HG03342 (cell line): ENCODE data around the gene IFT25.
A peak's percentile ranks its signal among the peaks of the same experiment; 100 is the strongest.
"Not testable (repeated sequence)": the region's sequence is repeated elsewhere in the genome, so short reads cannot be mapped to it uniquely, and the experiment has no call there.

Source experiments
- ATAC-seq: cut with Tn5 transposase; IDR thresholded peaks from one replicate; pipeline ENCODE4 v1.9.1; 2021; ENCODE audit warnings: mild to moderate bottlenecking, moderate library complexity; ENCODE audit not compliant: unreplicated experiment

IFT25 gene

DNA sequence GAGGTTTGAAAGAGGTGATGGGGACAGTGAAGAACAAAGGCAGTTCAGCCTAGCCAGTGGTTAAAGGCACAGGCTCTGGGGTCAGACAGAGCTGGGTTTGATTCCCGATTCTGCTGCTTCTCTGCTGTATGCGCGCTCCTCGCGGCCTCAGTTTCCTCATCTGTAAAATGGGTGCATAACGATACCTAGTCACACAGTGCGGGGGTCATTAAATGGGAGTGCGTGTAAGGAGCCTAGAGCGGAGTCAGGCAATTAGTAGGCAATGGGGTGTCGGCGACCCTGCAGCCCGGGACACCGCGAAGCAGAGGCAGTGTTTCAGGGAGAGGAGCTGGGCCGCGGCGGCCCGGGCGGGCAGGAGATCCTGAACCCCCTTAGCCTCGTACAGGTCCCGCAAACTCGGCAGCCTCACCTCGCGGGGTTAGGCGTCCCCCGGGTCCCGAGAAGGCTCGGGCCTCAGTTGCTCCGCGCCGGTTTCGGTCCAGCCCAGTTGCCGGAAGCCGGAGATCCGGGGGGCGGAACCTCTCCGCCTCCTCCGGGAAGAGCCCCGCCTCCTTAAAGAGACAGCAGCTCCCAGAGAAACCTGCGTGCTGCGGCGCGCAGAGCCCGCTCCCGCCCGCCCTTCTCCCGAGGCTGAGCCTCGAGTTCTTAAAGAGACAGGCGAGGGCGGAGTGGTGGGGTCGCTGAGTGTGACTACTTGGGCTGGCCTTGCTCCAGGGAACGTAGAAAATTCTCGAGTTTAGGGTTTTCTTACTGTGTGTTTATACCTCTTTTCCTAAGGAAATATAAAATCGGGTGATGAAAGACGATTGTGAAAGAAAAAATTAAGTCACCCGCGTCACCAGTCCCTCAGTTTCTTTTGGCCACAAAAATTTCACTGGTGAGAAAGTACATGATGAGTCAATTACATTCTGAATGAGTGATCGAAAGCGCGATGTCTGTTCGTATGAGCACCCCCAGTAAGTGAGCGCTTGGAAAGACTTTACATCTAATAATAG, 55.9 kb downstream of the IFT25 start, which contains the start of gene YIPF1:
Gene YIPF1, minus strand, starts transcription at position 494 of the 995 bp plus-strand sequence. CDS start 860 bp downstream, outside the sequence.
- peak; percentile 86 for ATAC-seq

DNA sequence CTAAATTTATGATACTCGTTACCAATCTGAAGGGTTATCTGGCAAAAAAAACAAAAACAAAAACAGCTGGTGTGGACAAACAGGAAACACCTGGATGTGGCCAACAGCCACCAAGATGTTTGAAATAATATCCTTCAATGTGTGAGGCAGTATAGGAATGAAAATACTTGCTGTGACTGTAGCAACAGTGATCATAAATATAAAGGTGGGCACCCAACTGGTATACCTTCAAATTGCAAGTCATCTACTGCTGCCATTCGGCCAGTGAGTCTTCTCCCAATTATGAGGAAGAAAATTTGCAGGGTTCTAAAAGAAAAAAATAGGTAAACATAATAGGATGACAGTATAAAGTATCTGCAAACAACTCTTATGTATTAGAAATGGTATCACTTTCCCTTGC, 56.8 kb downstream of the IFT25 start:
- no peak for ATAC-seq

DNA sequence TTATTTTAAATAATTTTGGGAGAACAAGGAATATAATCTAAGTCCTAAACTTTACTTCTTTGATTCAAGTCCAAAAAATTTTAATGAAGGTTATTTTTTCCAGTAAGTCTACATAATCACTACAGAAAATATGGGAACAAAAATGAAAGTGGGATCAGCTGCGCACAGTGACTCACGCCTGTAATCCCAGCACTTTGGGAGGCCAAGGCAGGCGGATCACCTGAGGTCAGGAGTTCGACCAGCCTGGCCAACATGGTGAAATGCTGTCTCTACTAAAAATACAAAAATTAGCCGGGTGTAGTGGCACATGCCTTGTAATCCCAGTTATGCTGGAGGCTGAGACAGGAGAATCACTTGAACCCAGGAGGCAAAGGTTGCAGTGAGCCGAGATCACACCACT, 61.9 kb downstream of the IFT25 start:
- ATAC-seq, result not testable (repeated sequence)

DNA sequence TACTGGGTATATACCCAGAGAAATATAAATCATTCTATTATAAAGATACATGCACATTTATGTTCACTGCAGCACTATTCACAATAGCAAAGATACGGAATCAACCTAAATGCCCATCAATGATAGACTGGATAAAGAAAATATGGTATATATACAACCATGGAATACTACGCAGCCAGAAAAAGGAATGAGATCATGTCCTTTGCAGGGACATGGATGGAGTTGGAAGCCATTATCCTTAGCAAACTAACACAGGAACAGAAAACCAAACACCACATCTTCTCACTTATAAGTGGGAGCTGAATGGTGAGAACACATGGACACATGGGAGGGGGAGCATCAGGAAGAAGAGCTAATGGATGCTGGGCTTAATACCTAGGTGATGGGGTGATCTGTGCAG, 63.6 kb downstream of the IFT25 start:
- not testable (repeated sequence) for ATAC-seq

DNA sequence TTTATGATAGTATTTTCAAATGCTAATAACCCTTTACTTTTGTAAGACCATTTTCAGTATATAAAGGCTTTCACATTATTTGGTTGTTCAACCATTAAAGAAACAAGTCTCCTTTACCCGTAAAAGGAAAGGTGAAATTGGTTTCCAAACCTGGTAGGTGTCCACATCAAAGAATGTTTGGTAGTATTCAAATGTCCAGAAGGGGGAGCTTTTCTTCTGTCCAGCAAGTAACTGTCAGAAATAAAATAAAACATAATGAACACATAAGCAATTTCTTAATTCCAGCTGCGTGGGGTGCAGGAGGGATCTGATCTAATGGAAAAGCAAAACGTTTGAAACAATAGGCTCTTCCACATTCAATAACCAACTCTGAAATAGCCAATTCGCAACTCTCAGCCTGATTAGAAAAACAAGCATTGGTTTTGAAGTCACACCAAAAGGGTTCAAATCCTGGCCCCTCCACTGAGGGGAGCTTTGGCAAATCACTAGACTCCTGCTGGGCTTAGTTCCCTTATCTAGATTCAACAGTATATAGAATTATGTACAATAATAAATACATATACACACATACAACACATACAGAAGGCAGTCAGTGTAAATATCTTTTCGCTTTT, 66.9 kb downstream of the IFT25 start:
- no peak for ATAC-seq

DNA sequence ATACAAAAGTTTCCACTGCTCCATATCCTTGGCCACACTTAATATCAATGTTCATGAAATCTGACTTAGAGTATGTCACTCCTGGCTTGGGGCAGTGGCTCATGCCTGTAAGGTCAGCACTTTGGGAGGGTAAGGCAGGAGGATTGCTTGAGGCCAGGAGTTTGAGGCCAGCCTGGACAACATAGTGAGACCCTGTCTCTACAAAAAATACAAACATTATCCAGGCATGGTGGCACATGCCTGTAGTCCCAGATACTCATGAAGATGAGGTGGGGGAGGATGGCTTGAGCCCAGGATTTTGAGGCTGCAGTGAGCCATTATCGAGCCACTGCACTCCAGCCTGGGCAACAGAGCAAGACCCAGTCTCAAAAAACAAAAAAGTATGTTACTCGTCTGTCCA, 70.3 kb downstream of the IFT25 start:
- not testable (repeated sequence) for ATAC-seq

DNA sequence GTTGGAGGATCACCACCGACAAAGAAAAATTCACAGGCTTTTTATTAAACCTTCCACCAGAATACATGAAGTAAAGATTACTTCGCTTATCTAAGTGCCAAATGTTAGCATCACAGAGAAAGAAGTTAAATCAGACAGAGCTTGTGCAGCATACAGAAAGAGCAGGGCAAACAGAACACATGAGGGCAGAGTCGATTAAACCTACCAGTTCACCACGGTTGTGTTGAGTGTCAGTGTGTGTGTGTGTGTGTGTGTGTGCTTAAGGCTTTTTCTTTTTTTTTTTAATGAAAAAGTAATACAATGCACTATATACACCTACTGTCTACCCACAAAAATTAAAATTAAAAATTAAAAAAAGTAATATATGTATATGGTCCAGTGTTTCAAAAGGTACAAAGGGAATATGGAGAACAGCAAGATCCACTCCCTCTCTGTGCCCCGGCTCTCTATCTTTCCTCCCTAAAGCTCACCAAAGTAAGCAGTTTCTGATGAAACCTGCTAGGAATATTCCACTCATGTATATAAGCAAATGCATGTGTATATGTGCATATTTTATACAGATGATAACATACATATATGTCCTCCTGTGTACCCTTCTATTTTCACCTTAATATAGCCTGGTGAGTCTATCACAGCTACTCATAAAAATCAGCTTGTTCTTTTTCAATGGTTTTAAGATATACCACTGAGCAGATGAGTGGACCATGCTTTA, 73.6 kb downstream of the IFT25 start:
- no peak for ATAC-seq
